Kidney capillary endothelial cell (primary cell): ENCODE data around the gene GFOD2.
"Not testable (repeated sequence)": the region's sequence is repeated elsewhere in the genome, so short reads cannot be mapped to it uniquely, and the experiment has no call there.

ENCODE experiments used
- DNase-seq: peaks from one replicate; pipeline ENCODE4 v3.0.0-alpha.2; 2018; ENCODE audit warnings: low spot score

Gene GFOD2

GRCh38 chr16:67719048-67719777 is at the start of gene GFOD2:
GFOD2 (minus strand) TSS chr16:67719316; CDS start chr16:67685715, 33,601 bp downstream.
- DNase-seq: peak; percentile 97

GRCh38 chr16:67767953-67768352 is 48.8 kb upstream of the GFOD2 start:
- no peak for DNase-seq

DNA sequence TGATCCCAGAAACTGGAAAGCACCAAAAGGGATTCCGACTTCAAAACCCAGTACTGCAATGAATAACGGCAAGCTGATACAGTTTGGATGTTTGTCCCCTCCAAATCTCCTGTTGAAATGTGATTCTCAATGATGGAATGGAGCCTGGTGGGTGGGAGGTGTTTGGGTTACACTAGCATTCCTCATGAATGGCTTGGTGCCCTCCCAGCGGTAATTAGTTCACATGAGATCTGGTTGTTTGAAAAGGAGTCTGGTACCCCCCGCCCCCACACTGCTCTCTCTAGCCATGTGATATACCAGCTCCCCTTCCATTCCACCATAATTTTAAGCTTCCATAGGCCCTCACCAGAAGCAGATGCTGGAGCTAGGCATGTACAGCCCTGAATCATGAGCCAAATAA is 47.2 kb upstream of the GFOD2 start:
- no peak for DNase-seq

DNA sequence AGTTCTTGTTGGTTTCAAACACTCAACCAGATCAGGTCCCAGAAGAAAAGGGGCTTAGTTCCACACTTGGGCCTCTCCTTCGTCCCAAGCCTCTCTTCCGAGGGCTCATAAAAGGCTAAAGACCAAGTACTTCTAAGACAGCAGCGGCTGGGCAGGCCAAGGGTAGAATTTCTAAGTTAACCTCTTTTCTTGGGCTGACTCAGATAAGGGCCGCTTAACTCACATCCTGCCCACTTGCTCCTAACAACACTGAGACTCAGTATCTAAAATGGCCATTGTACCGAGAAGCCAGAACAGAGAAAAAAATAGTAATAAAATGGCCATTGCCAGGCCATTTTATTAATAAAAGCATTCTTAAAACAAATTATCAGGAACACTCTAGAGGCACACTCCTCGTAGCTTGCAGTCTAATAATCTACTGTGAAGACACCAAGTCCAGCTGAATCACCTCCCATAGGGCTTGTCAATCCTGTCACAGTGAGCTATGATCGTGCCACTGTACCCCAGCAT is 45.1 kb upstream of the GFOD2 start:
- DNase-seq: no peak

DNA sequence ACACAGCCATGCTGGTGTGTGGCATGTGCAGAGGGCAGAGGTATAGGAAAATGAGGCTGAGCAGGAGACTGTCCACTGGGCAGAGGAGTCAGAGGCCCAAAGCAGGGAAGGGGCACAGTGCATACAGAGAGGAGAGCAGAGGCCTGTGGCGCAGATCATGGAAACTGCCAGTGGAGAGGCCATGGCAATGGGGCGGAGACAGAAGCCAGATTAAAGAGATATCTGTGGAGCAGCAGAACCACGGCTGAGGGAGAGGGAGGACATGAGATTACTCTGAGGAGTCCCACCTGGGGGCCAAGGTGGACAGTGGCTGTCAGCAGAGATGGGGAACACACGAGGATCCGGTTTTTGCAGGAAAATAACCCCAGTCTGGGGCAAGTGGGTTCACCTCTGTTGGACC is 44.0 kb upstream of the GFOD2 start:
- DNase-seq: no peak

DNA sequence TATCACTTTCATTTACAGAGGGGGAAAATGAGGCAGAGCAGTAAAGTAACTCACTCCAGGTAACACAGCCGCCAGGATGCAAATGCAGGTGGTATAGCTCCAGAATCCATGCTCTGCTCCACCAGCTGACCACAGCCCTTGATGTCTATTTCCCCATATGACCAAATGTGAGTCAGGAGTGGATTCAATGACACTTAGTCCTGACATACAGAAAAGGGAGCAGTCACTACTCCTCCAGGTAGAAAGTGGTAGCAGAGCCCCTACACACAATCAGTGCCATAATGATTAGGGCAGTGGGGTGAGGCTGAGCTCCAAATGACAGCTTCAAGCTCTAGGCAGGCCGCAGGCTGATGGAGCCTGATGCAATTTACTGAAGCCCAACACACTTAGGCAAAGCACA is 43.3 kb upstream of the GFOD2 start:
- DNase-seq: no peak

DNA sequence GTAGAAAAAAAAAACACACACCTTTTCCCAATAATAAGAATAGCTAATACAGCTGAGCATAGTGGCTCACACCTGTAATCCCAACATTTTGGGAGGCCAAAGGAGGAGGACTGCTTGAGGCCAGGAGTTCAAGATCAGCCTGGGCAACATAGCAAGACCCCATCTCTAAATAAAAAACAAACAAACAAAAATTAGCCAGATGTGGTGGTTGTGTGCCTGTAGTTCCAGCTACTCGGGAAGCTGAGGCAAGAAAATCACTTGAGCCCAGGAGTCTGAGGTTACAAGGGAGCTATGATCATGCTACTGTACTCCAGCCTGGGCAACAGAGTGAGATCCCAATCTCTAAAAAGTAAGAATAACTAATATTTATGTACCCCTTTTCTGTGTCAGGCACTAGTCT is 42.8 kb upstream of the GFOD2 start:
- no peak for DNase-seq

- no peak for DNase-seq
Measured at GRCh38 chr16:67760956-67761230, 41.8 kb upstream of the GFOD2 start.

DNA sequence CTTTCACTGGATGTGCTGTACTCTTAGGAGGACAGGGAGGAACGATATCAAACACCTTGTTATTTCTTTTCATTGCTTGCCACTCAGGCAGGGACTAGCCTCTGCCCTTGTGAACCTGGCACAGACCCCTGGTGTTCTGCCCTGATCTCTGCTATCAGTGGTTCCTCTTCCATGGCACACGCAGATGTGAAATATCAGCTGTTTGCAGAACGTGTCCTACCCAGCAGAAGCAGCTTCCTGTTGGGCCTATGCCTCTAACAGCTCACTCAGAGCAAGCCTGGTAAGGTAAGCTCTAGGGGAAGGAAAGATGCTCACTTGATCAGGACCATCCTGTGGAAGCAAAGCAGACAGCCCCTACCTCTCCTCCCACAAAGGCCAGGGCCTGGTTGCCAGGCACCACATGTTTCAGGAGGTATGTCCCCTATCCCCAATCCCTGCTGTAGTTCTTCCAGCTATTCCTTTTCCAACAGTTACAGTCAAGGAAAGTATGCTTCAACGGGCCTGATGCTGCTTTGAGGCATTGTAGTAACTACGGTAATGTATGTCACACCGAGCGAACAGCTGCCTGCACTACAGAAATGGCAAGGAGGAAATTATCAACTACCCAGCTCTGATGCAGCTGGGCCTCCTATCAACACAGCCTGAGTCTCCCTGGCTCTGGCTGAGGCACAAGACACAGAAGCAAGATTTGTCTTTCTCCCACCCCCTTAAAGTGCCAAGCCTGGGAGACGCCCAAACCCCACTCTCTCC is 41.3 kb upstream of the GFOD2 start:
- no peak for DNase-seq

DNA sequence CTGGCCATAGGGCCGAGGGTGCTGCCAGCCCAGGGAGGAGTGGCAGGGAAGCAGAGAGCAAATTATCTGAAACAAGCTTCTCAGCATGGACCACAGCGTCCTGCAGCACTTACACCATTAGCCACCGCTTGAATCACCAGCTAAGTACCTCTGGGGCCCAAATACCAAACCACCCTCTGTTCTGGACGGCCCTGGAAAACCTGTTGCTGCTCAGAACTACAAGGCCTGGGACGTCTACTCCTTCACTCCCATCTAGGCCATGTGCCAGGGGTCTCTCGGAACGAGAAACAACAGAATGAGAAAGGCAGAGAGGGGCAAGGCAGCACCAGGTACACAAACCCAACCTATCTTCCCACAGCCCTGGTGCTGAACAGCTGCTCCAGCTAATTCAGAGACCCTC is 39.9 kb upstream of the GFOD2 start:
- DNase-seq: no peak

DNA sequence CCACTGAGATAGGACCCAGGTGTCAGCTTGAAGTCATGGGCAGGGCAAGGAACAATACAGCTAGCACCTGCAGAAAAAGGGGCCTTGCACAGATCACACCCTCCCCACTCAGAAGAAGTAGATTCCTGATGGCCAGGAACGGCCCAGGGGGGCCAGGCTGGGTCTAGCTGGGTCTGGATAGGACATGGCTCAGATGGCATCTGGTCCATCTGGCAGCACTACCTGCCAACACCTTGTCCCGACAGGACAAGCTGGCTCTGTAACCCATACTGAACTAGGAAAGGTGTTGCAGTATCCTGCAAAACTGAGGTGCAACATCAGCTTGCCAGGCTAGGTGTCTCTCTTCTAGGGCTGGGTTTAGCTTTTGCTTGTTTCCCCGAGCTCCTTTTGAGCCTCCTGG is 38.9 kb upstream of the GFOD2 start:
- no peak for DNase-seq

GRCh38 chr16:67752641-67753040 is 33.5 kb upstream of the GFOD2 start:
- DNase-seq: no peak

DNA sequence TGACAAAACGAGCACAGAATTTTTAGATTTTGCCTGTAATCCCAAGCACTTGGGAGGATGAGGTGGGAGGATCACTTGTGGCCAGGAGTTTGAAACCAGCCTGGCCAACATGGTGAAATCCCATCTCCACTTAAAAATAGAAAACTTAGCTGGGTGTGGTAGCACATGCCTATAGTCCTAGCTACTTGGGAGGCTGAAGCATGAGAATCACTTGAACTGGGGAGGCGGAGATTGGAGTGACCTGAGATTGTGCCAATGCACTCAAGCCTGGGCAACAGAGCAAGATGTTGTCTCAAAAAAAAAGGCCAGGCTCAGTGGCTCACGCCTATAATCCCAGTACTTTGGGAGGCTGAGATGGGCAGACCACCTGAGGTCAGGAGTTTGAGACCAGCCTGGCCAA is 32.2 kb upstream of the GFOD2 start:
- DNase-seq: not testable (repeated sequence)

DNA sequence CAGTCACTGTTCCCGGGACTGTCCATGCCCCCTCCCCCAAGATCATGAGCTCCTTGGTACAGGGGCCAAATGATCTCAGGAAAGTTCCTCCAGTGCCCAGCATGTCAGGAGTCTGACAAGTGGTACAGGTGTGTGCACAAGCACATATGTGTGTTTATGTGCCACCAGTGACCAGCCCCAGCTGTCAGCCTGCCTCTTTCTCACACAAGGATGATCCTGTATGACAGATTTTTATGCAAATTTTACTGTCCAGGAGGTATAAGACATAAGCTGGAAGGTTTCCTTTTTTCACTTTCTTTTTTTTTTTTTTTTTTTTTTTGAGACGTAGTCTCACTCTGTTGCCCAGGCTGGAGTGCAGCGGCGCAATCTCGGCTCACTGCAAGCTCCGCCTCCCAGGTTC is 31.4 kb upstream of the GFOD2 start:
- no peak for DNase-seq

DNA sequence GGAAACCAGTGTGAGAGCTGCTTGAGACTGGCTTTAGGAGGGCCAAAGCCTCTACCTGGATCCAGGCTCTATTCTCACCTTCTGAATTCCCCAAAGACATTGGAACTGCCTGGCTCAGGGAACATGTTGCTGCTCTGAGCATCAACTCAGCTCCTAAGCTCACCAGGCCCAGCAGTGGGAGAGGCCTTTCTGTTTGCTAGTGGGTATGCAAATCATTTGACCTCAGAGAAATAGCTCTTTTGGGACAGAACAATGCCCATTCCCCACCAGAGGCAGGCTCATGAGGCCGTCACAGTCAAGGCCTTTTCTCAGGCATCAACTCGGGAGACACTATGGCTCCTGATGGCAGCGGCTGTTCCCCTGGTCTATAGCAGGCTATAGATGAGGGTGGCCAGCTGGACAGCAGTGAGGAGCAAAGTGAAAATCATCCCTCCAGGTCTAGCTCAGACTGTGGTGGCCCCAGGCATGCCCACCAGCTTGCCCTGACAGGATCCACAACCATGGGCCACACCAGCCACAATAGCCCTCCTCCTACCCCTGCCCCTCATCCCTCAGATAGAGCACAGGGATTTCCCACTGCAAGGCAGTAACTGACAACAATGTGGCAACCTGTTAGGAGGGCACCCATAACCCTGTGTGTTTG is 30.4 kb upstream of the GFOD2 start:
- no peak for DNase-seq

DNA sequence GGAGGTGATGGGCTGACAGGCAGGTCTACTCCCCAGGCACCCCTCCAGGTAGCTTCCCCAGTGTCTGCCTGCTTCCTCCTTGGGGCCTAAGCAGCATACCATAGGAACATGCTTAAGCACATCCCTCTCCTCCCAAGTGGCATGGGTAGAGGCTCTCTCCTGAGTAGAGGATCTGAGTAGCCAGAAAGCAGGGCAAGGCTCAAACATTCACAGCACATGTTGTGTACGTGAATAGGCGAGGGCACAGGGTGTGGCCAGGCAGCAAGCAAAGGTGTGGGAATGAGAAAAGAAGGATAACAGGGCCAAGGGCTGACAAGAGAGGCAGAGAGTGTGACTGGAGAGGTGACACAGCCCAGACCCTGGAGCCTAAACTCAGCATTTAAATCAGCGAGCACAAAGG is 29.7 kb upstream of the GFOD2 start:
- DNase-seq: no peak

GRCh38 chr16:67746846-67747245 is 27.7 kb upstream of the GFOD2 start:
- DNase-seq: no peak

DNA sequence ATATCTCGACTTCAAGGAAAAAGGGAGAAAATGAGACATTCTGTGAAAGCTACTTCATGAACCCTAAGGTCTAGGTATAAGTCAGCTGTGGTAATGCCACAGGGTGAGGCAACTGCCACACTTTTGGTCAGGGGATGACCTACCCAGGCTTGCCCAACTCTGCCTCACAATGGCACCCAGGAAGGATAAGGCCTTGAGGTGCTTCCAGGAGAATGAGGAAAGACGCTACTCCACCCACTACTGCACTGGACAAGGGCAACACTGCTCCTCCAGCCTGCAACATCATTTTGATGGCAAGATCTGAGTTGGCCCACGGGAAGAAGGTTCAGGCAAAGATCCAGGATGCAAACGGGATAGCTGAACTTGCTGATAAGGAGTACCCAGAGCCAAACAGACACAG is 22.0 kb upstream of the GFOD2 start:
- DNase-seq: no peak

DNA sequence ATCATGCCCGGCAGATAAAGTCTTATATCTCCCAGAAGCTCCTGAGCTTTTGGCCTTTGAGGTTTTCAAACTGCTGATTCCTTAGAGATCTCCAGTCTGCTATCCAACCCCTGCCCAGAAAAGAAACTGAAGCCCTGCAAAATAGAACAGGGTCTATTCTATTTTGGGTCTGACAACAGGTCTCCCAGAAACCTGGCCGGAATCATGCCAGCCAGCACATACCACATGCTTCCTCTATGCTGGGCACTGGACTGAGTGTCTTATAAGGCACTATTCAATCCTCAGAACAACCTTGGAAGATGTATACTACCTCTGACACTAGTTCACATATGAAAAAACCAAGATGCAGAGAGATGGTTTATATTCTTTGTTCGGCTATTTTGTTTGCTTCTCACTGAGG is 21.3 kb upstream of the GFOD2 start:
- DNase-seq: no peak

DNA sequence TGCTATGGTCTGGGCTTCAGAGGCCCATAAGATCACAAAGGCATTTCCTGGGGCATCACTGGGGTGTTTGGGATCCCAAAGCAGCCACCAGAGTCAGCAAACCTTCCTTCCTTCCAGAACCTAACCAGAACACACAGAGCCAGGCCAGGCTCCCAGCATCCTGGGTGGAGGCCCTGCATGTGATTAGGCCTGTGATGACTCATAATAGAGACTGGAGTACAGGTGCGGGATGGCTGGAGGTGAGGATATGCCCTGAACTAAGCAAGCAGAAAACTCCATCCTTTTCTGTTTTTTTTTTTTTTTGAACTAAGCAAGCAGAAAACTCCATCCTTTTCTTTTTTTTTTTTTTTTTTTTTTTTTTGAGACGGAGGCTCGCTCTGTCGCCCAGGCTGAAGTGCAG is 17.7 kb upstream of the GFOD2 start:
- DNase-seq: no peak

DNA sequence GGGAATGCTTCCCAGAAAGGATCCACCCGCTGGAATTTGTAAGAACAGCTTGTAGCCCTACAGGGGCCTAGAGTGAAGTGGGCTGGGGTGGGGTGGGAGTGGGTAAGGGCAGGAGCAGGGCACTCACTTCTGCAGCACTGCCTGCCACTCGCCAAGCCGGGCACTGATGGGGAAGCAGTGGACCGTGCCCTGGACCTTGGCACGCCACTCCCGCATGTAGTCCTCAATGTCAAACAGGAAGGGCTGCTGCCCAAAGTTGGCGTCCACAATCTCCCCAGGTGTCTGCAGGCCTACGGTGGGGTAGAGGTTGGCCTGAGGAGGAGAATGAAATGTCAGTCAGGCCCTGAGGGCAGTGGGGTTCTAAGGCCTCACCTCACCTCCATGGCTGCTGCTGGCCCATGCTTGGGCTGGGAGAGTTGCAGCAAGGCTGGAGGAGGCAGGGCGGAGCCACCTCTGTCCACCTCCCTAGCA is 15.7 kb upstream of the GFOD2 start:
- DNase-seq: no peak

GRCh38 chr16:67733734-67734470 is 14.8 kb upstream of the GFOD2 start:
- DNase-seq: no peak

DNA sequence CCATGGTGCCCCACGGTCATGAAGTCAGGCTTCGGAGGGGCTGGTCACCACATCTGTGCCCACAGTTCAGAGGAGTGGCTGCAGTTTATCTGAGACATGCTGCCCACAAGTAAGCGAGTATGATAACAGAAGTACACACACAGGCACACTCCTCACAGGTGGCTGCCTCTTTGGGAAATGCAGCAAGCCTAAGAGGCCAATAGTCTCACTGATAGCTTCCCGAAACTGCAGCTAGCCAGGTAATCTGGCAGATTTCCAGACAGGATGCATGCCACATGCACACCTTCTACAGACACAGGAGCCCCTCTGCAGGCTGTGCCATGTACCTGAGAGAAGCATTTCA is 12.6 kb upstream of the GFOD2 start:
- no peak for DNase-seq
